SIG-M5 treated with dmso at 0.1 percent for 504 hours (cell line): Measurements from ENCODE around the gene SFMBT1.
A peak's percentile ranks its signal among the peaks of the same experiment; 100 is the strongest.

Experiments
- DNase-seq: peaks from one replicate; lab custom pipeline; 2025; ENCODE audit not compliant: unreplicated experiment; lab: John Stamatoyannopoulos, UW

The SFMBT1 gene

DNA sequence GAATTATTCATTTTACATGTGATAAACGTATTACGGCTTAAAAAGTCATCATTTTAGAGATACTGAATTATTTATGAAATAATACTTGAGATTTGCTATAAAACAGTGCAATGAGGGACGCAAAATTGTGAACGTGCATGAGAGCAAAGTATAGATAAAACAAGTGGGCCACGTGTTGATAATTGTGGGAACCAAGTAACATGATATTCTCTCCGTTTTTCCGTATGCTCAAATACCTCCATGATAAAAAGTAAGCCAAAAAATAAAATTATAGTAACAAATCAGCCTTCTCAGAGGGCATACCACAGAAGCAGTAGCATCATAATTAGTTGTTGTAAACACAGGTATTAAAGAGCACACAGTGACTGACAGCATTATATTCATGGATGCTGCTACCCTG lies 42.6 kb downstream of the SFMBT1 start:
- DNase-seq = no peak

DNA sequence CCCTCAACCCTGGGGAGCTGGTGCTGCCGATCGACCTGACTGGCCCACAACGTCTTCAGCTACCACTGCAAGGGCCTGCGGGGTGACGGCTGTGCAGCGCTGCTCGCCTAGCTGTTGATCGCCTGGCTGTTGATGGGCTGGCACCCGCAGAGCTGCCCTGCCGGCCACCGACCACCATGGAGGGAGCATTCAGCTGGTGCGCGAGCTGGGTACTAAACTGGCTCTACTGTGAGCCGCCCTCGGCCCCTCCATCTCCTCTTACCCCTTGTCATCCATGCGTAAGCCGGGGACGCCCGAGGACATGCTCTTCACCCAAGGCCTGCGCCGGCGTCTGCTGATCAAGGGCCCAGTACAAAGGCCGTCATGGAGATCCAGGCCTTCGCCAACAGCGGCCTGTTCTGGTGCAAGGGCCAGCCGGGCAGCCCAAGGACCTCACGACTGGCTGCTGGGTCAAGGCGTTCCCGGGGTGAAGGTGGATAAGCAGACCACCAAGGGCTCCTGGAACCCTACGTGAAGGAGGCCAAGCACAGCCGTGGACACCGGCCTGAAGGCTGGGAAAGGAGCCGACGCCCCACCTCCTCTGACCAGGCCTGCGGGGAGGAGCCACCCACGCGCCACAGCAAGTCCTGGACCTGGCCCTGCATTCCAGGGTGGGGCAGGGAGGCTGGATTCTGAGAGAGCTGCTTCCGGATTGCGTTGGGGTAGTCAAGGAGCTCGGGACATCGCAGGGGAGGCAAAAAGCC lies 46.9 kb downstream of the SFMBT1 start:
- DNase-seq = no peak

DNA sequence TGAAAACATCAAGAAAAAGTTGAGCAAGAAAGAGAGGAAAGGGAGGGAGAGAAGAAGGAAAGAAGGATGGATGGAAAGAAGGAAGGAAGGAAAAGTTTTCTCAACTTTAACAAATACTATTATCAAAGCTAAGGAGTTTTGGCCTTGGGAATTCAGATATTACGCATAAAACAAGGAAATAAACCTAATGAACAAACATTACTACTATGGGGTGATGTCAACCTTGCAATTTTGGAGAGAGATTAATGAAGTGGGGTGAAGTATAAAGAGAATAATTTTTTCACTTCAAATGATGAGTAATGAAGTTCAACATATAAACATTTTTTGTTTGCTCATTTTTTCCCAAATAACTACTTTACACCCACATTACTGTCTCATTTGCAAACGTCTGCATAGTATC lies 55.2 kb downstream of the SFMBT1 start:
- DNase-seq = no peak

DNA sequence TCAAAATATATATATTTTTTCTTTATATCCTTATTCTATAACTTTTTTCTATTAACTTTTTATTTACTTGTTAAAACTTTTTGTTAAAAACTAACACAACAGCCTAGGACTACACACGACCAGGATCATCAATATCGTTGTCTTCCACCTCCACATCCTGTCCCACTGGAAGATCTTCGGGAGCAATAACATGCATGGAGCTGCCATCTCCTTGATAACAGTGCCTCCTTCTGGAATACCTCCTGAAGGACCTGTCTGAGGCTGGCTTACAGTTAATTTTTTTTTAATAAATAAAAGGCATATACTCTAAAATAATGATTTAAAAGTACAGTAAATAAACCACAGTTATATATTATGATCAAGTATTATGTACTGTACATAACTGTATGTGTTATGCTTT lies 58.9 kb downstream of the SFMBT1 start:
- no peak for DNase-seq

DNA sequence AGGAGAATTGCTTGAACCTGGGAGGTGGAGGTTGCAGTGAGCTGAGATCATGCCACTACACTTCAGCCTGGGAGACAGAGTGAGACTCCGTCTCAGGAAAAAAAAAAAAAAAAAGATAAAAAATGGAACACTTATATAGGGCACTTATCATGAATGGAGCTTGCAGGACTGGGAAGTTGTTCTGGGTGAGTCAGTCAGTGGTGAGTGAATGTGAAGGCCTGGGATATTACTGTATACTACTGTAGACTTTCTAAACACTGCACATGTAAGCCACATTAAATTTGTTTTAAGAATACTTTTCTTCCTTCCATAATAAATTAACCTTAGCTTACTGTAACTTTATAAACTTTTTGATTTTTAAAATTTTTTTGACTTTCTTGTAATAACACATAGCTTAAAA lies 59.8 kb downstream of the SFMBT1 start:
- no peak for DNase-seq

DNA sequence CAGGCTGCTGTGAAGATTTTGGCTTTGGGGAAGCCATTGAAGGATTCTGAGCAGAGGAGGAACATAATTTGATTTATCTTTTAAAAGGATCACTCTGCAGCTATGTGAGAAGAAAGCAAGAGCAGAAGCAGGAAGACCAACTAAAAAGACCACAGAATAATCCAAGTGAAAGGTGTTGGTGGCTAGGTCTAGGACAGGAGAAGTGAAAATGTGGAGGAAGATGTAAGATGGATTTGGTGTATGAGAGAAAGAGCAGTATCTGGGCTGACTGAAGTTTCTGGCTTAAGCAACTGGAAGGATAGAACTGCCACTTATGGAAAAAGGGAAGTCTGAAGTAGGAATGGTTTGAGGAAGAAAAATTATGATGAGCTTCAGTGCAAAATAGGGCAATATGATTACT lies 62.0 kb downstream of the SFMBT1 start:
- peak; percentile 61 for DNase-seq

DNA sequence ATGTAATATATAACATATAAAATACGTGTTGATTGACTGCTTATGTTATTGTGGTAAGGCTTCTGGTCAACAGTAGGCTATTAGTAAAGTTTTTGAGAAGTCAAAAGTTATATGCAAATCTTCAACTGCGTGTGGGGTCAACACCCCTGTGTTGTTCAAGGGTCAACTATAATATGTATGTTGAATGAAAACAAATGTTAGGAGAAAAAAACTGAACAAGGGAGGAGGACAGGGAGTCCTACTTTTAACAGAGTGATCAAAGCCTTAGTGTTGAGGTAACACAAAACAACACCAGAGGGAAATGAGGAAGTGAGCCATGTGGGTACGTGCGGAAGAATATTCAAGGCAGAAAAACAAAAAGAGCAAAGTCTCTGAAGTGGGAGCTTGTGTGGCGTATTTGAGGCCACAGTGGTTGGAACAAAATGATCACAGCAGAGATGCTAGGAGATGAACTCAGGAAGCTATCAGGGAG lies 62.5 kb downstream of the SFMBT1 start:
- peak; percentile 92 for DNase-seq

DNA sequence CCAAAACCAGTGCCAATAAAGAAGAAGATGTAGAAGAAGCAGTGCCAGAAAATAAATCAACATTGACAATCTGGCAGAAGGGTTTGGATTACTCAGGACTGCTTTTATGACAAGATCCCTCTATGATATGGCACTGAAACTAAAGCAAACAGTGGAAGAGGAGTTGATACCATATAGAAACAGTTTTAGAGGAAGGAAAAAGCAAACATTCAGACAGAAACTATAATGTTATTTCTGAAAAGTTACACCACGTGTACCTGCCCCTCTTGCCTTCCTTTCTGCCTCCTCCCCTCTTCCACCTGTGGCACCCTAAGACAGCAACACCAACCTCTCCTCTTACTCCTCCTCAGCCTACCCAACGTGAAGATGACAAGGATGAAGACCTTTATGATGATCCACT lies 63.0 kb downstream of the SFMBT1 start:
- no peak for DNase-seq

DNA sequence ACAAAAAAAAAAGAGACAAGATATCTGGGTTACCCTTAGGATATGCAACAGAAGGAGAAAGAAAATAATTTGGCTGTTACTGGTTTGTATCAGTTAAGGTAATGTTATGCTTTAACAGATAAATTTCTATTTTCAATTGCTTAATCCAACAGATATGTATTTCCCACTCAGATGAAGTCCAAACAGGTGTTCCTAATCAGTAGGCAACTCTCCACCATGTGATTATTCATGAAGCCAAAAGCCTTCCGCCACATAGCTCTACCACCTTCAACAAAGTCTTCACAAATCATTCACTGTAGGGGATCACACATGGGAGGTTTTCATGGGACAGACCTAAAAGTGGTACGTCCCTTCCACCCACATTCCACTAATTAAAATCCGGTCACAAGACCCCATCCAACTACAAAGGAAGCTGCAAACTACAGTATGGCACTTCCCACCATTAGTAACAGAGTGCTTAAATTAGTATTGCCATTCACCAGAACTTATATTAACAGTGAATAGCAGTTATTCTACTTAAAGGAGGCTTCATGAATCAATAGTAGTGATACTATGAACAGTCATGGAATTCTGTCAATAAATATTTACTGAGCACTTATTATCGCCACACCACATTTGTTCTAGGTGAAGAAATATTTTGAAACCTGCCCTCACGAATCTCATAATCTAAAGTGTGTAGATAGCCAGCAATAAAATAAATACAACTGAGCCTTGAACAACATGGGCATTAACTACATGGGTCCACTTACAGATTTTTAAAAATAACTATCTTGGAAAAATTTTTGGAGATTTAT lies 66.5 kb downstream of the SFMBT1 start:
- no peak for DNase-seq

DNA sequence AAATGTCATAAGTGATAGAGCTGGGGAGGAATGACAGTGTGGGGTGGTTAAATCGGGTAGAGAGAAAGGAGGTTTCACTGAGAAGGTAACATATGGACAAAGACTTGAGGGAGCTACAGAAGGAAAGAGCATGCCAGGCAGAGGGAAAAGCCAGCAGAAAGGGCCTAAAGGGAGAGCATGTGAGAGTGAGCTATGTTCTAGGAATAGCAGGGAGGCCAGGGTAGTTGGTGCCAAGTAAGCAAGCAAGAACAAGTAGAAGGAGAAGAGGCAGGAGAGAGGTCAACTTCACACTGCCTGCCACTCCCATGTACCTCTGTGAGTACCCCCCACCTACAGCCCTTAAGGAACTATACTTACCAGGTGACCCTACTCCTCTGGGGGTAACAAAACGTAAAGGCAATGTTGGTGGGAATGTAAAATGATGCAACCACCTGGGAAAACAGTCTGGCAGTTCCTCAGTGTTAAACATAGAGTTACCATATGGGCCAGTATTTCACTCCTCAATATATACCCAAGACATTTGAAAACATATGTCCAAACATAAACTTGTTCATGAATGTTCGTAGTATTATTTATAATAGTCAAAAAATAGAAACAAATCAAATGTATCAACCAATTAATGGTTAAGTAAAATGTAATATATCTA lies 67.6 kb downstream of the SFMBT1 start:
- DNase-seq = no peak

DNA sequence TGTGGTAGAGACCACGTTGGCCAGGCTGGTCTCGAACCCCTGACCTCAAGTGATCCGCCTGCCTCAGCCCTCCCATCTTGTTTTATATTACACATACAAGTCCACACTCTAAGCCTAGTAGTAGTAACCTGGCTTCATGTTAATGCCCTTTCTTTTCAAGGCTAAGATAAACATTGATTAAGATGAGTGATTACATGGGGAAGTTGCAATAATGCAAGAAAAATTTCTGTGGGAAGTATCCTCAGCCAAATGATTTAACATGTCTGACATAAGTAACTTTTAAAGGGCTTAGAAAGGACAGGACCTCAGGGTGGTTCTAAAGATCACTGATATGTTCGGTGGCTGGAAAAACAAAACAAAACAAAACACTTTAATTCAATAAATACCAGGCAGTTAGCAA lies 72.1 kb downstream of the SFMBT1 start:
- DNase-seq = no peak

DNA sequence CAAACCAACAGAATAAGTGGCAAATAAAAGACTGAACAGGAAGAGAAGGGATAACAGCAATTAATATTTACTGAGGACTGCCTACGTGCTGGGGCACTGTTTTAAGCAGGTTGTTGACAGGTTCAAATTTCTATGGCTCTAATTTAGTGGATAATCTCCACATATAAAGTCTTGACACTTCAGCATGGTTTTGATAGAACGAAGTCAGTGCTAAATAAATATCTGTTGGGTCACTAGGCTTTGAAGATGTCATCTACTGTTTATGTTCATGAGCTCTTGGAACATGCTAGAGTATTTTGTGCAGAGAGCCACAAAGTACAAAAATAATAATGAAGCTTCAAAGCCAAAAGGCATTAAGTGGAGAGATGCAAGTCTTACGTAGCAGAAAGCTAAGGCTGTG lies 74.0 kb downstream of the SFMBT1 start:
- DNase-seq = no peak

DNA sequence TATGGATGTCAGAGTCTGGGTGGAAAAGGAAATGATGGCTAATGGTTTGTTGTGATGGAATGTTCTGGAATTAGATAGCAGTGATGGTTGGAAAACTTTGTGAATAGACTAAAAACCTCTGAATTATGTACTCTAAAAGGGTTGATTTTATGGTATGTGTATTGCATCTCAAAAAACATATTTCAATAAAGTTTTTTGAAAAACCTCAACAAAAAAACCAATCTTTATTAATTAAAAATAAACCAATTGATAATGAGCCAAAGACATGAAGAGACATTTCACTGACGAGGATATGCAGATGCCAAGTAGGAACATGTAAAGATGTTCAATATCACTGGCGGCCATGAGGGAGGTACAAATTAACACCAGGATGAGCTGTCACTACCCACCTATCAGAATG lies 78.5 kb downstream of the SFMBT1 start:
- DNase-seq = no peak

DNA sequence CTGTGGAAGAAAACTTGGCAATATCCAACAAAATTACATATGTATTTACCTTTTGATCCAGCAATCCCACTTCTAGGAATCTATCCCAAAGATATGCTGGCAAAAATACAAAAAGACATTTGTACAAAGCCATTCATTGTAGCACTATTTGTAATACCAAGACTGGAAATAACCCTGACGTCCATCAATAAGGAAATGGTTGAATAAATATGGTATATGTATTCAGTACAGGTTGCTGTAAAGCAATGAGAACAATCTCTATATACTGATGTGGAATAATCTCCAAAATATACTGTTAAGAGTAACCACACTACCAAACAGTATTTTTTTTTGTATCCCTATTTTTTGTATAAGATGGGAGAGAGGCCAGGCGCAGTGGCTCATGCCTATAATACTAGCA lies 83.7 kb downstream of the SFMBT1 start:
- DNase-seq = no peak

DNA sequence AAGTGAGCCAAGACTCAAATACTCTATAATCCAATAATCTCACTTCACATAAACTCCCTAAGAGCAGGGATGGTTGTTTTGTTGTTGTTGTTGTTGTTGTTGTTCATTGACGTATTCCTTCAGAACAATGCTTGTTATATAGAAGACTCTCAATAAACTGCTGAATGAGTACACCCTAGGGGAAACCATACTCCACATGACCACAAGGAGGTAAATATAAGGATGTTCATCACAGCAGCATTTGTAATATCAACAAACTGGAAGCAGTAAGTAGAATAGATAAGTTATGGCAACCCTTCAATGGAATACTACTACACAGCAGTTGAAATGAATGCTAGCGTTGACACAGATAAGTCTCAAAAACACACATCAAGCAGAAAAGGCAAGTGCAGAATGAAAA lies 86.1 kb downstream of the SFMBT1 start:
- DNase-seq = no peak

DNA sequence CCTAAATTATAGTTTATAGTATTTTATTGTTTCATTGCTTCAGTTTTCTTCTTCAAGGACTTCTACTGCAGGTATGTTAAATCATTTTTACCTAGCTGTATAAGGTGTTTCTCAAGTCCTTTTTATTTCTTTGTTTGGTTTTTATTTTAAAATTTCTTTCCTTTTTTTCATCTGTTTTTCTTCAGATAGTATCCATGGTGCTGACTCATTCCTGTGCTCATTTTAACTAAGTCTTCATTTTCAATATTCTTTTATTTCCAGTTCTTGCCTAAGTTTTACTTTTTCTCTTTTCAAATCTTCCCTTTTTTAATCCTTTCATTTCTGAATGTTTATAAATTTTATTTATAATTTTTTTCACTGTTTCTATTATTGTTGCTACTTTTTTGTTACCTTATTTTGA lies 106.3 kb downstream of the SFMBT1 start:
- DNase-seq = no peak

DNA sequence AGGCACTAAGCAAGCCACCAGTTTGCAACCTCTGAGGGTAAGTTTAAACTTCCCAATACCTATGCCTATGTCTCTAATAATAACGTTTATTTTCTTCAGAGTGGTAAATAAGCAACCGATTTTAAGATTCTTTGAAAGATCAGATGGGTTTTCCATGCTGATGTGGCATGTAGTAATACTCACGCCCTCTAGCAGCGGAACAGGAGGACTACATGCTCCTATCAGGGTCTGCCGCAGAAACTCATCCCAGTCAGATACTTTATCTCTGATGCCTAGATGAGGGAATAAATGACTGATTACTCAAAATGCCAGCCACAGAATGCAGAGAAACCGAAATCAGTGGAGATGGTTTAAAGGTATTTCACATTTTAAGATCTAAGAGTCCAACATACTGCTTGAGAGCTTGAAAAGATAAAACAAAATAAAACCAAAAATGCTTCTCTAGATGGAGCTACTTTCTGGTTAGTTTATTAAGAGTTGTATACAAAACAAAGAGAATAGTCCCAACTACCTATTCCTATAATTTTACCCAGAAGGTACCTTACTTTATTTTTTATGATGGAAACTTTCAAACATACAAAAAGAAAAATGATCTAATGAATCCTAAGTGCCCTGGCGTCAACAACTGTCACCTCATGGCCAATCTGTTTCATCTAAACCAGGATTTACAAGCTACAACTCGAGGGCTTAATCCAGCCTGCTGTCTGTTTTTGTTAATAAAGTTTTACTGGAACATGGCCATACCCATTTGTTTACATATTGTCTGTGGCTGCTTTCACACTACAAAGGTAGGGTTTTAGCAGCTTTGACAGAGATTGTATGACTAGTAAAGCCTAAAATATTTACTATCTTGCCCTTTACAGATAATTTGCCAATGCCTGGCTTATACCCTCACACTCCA lies 111.0 kb downstream of the SFMBT1 start:
- DNase-seq = peak; percentile 56

DNA sequence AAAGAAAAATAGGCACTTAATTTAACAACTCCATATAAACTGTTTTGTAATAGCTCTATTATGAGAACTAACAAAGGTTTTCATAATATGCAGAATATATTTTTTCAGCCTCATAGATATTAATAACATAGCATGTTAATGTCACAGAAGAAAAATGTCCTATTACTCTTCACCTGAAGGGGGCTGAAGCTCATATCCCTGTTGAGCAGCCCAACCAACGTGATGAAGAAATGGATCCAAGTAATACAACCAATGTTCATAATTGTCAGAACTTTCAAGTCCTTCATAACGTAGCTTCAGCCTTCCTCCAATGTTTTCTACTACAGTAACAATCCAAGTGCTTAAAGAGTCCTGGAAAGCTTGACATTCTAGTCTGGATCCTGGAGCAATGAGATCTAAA lies 114.0 kb downstream of the SFMBT1 start:
- DNase-seq = no peak

DNA sequence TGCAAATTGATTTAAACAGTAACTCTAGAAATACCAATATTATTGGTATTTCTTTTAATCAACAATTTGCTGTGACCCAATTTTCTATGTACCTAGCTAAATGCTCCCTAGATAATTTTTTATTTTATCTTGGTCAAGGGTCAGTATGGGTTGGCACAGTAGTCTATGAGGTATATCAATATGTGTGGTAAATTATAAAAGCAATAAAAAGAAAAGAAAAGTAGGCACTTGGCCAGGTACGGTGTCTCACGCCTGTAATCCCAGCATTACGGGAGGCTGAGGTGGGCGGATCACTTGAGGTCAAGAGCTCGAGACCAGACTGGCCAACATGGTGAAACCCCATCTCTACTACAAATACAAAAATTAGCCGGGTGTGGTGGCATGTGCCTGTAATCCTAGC lies 114.5 kb downstream of the SFMBT1 start:
- DNase-seq = no peak

DNA sequence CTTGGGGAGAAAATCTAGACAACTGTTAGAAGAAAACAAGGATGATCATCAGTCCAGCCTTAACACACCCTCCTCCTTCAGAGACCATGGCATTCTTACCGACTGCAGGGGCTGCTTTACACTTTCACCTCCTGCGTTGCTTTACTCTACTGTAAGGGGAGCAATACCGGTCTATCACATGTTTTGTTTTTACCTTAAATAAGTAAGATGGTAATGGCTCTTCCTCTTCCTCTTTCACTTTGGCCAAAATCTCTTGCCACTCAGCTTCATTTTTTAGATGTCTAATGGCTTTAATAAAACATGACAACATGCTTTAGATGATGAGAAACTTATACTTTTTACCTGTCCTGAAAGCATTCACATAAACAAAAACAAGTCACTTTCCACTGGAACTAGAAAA lies 115.1 kb downstream of the SFMBT1 start:
- no peak for DNase-seq

DNA sequence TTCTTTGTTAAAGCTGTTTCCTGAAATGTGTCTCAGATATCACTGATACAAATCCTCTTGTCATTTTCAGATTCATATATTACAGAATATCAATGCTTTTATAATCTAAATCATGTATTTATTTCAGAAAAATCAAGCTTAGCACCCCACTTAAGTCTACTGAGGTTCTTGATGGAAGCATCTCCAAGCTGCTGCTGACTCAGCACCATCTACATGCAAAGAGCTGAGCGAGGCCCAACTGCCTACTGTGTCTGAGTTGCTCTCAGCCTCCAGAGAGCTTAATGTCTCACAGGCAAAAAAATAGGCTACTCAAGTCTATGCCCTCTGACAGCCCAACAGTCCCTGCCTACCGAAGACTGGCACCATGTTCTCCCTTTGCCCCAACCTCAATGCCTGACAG lies 119.3 kb downstream of the SFMBT1 start:
- DNase-seq = no peak
